ENCODE results near the gene CCNA2.

DNA sequence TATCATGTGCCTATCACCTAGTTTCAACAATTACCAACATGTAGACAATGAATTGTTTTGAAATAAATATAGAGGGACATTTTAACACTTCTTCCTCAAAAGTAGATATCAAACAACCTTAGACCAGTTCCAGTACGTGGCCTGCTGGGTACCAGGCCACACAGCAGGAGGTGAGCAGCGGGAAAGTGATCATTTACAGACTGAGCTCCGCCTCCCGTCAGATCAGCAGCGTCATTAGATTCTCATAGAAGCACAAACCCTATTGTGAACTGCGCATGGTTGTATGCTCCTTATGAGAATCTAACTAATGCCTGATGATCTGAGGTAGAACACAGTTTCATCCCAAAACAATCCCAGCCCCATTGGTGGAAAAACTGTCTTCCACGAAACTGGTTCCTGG, 40.1 kb upstream of the CCNA2 start:
- TF ChIP-seq ZNF274 (IDR thresholded peaks at IDR 0.05; ENCODE audit: low read depth, low read length) (no peak), SUZ12 (IDR thresholded peaks at IDR 0.05; ENCODE audit: extremely low read depth, insufficient read depth, insufficient read length) (no peak)
